ENCODE measurements around the gene ALG14.
"Not testable (repeated sequence)": the region's sequence is repeated elsewhere in the genome, so short reads cannot be mapped to it uniquely, and the experiment has no call there.

Gene ALG14, protein sequence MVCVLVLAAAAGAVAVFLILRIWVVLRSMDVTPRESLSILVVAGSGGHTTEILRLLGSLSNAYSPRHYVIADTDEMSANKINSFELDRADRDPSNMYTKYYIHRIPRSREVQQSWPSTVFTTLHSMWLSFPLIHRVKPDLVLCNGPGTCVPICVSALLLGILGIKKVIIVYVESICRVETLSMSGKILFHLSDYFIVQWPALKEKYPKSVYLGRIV

DNA sequence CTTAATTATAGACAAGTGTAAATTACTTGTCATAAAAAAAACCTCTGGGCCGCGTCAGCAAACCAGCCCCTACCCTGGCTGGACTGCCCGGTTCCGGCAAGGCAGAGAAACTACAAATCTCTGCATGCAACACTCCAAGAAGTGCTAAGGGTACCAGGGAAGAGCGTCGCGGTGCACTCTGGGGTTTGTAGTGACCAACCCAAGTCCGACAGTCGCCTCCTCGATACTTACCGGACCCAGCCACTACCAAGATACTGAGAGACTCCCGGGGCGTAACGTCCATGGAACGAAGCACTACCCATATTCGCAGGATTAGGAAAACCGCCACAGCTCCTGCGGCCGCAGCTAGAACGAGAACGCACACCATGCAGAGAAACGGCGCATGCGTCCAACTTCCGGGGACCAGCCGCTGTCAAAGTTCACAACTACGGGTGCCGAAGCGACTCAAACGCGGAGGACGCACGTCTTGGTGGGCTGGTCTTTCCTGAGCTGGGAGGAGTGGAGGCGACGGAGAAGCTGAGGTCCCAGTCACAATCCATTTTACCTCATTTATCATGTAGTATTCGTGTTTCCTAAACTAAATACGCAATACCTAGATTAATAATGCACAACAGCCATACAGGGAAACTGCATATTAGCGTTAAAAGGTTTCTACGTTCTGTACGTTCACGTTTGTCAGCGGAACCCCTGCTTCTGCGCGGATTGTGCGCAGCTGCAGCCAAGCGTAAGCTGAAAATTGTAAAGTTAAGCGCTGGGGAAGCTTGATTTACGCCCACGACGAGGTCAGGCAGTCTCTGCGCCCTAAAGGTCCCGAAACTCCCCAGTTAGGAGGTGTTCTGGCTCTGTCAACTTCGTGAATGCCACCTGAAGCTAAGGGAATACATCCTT lies at the start of gene ALG14:
TSS of gene ALG14 (minus strand) at position 420 of the 888 bp plus-strand sequence. CDS start at position 367, 53 bp downstream.
- no peak for DNase-seq

DNA sequence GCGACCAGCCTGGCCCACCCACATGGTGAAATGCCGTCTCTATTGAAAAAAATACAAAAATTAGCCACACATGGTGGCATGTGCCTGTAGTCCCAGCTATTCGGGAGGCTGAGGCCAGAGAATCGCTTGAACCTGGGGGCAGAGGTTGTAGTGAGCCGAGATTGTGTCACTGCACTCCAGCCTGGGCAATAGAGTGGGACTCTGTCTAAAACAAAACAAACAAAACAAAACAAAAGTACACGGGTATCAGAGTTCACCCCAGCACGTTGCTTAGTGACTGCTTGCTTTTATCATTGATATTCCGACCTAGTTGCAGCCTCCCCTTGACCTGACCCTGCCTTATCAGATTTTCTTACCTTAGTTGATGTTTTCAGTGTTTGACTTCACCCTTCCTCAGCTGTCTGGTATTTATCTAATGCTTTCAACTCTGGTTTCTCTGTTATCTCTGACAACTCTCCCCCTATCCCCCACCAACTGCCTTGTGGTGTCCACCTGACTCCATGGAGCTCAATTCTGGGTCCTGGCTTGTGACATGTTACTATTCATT lies 49.5 kb upstream of the ALG14 start:
- no peak for DNase-seq

GRCh38 chr1:95119273-95119672 lies 46.5 kb upstream of the ALG14 start:
- DNase-seq: no peak

DNA sequence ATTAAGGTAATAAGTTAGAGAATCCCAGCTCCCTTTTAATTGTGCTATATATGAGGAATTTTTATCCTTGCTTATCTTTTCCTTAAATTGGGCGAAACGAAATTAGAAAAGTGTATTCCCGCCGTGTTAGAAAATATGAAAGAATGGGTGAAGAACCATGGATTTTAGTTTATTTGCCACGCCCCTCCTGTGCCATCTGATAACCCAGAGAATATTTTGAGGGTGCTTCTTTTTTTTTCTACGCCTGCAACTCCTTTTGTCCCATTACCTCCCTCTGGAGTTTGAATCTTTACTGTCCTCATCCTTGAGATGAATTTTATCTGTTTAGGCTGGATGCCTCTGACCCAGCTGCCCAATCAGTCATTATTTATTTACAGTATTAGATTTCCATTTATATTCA lies 46.0 kb upstream of the ALG14 start:
- DNase-seq: no peak

GRCh38 chr1:95118067-95118499 lies 45.3 kb upstream of the ALG14 start:
- no peak for DNase-seq

GRCh38 chr1:95117207-95118066 lies 44.7 kb upstream of the ALG14 start, which contains the start of gene TLCD4:
TSS of gene TLCD4 (plus strand) at chr1:95117355. CDS start at chr1:95143902, 26,547 bp downstream.
- no peak for DNase-seq

GRCh38 chr1:95116580-95117206 lies 43.9 kb upstream of the ALG14 start:
- no peak for DNase-seq

DNA sequence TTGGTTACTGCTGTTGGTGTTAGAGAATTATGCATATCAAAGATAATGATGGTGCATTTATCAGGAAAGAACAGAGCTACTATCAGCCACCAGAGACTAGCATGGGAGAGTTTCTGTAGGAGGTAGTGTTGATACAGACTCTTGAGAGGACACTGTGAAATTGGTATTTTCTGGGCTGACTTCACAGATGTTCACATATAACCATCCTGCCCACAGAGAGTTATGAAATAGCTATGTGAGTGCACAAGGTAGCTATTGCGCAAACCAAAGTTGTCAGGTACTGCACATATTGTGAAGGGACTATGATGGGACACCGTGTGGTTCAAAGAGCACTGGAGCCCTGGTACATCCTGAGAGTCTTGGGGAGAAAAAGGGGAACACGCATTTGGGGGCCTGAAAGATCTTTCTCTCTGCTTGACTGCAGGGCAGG lies 43.0 kb upstream of the ALG14 start:
- no peak for DNase-seq

DNA sequence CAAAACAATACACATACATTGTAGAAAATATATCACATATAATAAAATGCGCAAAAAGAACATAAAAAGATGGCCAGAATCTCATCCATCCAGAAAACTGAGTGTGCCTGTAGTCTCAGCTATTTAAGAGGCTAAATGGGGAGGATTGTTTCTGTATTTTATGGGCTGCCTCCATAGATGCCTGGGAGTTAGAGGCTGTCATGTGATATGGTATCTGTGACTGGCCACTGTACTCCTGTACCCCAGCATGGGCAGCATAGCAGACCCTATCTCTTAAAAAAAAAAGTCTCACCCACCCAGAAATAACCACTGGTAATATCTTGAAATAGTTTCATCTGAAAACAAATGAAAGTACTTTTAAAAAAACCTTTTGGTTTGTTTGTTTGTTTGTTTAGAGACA lies 40.9 kb upstream of the ALG14 start:
- DNase-seq: no peak

DNA sequence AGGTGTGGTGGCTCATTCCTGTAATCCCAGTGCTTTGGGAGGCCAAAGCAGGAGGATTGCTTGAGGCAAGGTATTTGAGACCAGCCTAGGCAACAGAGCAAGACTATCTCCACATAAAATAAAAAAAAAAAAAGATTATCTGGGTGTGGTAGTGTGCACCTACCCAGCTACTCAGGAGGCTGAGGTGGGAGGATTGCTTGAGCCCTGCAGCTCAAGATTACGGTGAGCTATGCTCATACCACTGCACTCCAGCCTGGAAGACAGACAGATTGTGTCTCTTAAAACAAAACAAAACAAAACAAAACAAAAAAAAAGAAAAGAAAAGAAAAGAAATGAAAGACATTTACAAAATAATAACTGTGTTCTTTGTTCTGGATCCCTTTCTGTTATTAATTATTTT lies 38.3 kb upstream of the ALG14 start:
- no peak for DNase-seq

DNA sequence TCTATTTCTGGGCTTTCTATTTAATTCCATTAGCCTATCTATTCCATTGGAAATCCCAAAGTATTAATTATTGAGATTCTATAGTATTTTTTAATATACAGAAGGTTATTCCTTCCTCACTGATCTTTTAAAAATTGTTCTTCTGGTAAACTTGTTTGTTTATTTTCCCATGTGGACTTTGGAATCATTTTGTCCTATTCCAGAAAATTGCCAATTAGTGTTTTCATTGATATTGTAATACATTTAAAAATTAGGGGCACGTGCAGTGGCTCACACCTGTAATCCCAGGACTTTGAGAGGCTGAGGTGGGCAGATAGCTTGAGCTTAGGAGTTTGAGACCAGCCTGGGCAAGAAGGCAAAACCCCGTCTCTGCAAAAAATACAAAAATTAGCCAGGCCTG lies 36.0 kb upstream of the ALG14 start:
- no peak for DNase-seq

DNA sequence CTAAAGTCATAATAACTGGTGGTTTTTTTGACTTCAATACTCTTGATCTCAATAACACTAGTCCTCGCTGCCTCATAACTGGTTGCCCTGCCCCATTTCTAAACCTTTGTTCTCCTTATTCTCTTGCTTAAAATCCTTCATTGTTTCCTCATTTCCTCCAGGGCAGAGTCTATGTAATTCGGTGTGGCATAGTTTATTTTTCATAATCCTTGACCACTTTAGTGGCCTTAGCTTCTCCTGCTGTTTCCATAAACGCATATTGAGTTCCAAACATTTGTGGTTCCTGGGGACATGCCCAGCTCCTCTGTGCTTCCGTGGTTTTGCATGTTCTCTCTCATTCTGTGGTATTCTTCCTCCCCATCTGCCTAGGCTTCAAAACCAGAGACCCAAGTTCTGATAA lies 25.4 kb upstream of the ALG14 start:
- DNase-seq: no peak

- DNase-seq: no peak
These were observed 24.7 kb upstream of the ALG14 start for GRCh38 chr1:95097426-95097825.

DNA sequence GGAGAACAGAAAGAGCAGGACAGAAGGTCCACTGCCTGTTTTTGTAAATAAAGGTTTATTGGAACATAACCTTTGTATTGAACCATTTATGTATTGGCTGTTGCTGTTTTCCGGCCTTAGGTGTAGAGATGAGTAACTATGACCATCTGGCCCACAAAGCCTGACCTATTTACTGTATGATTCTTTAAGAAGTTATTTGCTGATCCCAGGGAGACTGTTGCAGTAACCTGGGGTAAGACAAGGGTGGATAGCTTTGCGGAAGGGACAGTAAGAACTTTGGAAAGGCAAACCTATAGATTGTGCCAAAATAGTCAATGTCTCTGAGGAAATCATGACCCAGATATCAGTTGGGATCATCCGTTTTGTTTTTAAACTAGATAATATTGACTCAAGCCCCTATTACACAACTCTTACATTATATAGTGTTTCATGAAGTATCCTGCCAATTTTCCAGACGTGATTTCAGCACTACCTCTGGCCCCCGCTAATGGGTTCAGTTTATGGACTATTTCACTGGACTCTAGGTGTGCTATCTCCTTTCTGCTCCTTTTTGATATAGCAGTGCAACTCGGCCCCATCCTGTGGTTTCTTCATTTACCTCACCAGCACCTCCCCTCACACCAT lies 23.6 kb upstream of the ALG14 start:
- DNase-seq: no peak

- no peak for DNase-seq
These were observed 23.1 kb upstream of the ALG14 start for GRCh38 chr1:95095833-95096217.

GRCh38 chr1:95094923-95095322 lies 22.2 kb upstream of the ALG14 start:
- DNase-seq: no peak

DNA sequence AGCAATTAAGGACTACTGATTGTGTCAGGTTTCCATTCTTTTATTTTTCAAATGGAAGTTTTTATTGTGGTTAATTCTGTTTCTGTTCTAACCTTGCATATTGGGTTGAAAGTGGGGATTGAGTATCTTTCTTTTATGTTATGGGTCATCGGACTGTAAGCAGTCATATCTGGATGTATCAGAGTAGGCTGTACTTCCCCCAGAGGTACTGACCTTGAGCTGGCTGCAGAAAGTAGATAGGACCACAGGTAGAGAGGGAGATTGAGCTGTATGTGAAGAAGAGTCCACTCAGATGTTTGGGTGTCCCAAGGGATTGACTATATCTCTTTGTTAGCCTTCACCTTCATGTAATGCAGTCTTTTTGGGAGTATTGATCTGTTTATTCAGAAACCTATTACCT lies 20.5 kb upstream of the ALG14 start:
- no peak for DNase-seq

DNA sequence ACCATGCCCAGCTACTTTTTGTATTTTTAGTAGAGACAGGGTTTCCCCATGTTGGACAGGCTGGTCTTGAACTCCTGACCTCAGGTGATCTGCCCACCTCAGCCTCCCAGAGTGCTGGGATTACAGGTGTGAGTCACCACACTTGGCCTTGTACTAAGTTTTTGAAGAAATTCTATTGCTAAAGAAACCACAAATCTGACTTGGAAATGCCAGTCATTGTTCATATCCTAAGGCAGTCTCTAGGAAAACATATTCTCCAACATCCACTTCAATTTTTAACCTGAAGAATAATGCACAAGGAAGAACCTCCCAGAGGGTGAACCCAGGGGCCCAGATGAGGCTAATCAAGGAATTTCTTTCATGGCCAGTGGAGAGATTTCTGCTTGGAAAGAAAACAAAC lies 20.1 kb upstream of the ALG14 start:
- DNase-seq: not testable (repeated sequence)

- not testable (repeated sequence) for DNase-seq
These were observed 18.5 kb upstream of the ALG14 start for GRCh38 chr1:95091290-95091689.

GRCh38 chr1:95089650-95090287 lies 17.0 kb upstream of the ALG14 start:
- no peak for DNase-seq

DNA sequence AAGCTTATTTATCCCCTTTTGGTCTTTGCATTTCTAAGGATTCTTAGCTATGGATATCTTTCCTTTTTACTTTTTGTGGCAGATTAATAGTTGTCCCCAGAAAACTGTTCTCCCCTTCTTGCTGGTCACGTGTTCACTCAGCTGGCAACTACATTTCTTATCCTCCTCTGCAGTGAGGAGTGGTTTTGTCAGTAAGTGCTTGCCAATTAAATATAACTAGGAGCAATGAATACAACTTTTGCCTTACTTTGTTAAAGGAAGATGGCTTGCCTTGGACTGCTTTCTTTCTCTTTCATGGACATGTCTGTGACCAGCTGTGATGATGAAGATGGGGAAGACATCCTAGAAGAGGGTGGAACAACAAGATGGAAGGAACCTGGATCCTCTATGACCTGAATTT lies 15.6 kb upstream of the ALG14 start:
- no peak for DNase-seq
